ENCODE measurements around the gene DNAL1. TPM values are rescaled to one million over a fixed set of nuclear protein-coding genes. Genes with fewer than 3 reads are reported as not detected.

Gene DNAL1
- total and polyA plus RNA-seq, 2 of the 13 experiments (the other 11 are each of a cell fraction or from before 2014, with no cell fraction given): 1.4 to 13.3 TPM

- TF ChIP-seq, protein P1, sequence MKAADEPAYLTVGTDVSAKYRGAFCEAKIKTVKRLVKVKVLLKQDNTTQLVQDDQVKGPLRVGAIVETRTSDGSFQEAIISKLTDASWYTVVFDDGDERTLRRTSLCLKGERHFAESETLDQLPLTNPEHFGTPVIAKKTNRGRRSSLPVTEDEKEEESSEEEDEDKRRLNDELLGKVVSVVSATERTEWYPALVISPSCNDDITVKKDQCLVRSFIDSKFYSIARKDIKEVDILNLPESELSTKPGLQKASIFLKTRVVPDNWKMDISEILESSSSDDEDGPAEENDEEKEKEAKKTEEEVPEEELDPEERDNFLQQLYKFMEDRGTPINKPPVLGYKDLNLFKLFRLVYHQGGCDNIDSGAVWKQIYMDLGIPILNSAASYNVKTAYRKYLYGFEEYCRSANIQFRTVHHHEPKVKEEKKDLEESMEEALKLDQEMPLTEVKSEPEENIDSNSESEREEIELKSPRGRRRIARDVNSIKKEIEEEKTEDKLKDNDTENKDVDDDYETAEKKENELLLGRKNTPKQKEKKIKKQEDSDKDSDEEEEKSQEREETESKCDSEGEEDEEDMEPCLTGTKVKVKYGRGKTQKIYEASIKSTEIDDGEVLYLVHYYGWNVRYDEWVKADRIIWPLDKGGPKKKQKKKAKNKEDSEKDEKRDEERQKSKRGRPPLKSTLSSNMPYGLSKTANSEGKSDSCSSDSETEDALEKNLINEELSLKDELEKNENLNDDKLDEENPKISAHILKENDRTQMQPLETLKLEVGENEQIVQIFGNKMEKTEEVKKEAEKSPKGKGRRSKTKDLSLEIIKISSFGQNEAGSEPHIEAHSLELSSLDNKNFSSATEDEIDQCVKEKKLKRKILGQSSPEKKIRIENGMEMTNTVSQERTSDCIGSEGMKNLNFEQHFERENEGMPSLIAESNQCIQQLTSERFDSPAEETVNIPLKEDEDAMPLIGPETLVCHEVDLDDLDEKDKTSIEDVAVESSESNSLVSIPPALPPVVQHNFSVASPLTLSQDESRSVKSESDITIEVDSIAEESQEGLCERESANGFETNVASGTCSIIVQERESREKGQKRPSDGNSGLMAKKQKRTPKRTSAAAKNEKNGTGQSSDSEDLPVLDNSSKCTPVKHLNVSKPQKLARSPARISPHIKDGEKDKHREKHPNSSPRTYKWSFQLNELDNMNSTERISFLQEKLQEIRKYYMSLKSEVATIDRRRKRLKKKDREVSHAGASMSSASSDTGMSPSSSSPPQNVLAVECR (CRISPR knock-in tag; IDR thresholded peaks at IDR 0.05; ENCODE audit: borderline replicate concordance): no peak; the same call in 1 of the 2 replicates
- TF ChIP-seq SIX1 (CRISPR knock-in tag; IDR thresholded peaks at IDR 0.05; ENCODE audit: borderline replicate concordance) (no peak), ZNF639 (CRISPR knock-in tag; conservative IDR thresholded peaks at IDR 0.05) (no peak), CREB3 (CRISPR knock-in tag; IDR thresholded peaks at IDR 0.05) (no peak), LRRFIP1 (CRISPR knock-in tag; conservative IDR thresholded peaks at IDR 0.05) (no peak), ELF1 (CRISPR knock-in tag; IDR thresholded peaks at IDR 0.05) (no peak), HMG20B (CRISPR knock-in tag; conservative IDR thresholded peaks at IDR 0.05) (no peak), GATAD2A (CRISPR knock-in tag; IDR thresholded peaks at IDR 0.05) (no peak; the same call in 1 of the 2 replicates), MYC (CRISPR knock-in tag; IDR thresholded peaks at IDR 0.05; ENCODE audit: borderline replicate concordance) (peak; percentile 73), TBX2 (CRISPR knock-in tag; IDR thresholded peaks at IDR 0.05; ENCODE audit: borderline replicate concordance) (no peak), HIVEP1 (CRISPR knock-in tag; IDR thresholded peaks at IDR 0.05) (0 out of 2 replicates have a peak, but pooled peaks have one; percentile 44)
- TF ChIP-seq, protein P2, sequence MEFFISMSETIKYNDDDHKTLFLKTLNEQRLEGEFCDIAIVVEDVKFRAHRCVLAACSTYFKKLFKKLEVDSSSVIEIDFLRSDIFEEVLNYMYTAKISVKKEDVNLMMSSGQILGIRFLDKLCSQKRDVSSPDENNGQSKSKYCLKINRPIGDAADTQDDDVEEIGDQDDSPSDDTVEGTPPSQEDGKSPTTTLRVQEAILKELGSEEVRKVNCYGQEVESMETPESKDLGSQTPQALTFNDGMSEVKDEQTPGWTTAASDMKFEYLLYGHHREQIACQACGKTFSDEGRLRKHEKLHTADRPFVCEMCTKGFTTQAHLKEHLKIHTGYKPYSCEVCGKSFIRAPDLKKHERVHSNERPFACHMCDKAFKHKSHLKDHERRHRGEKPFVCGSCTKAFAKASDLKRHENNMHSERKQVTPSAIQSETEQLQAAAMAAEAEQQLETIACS (CRISPR knock-in tag; IDR thresholded peaks at IDR 0.05): no peak
- TF ChIP-seq, protein P3, sequence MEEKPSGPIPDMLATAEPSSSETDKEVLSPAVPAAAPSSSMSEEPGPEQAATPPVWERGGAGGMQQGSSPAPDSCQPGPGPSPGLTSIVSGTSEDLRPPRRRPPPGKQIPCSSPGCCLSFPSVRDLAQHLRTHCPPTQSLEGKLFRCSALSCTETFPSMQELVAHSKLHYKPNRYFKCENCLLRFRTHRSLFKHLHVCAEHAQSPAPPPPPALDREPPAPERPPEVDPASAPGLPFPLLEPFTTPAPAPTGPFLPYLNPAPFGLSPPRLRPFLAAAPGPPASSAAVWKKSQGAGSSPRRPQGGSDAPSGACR (CRISPR knock-in tag; IDR thresholded peaks at IDR 0.05): no peak
Measured at GRCh38 chr14:73633116-73634010, 11.4 kb upstream of the DNAL1 start (continued).

Measured in HepG2 (cell line).